Measurements from ENCODE around the gene EYA2.

The EYA2 gene

GRCh38 chr20:47201074-47201730 is 306.6 kb downstream of the EYA2 start:
- no peak overlapping the region for H3K27ac ChIP-seq
- TF ChIP-seq ZFX (IDR thresholded peaks at IDR 0.05) (no peak), CTCF (conservative IDR thresholded peaks at IDR 0.05) (no peak)

- no peak overlapping the region for H3K27ac ChIP-seq
- TF ChIP-seq CTCF (conservative IDR thresholded peaks at IDR 0.05) (no peak), ZFX (IDR thresholded peaks at IDR 0.05) (no peak)
Observed at GRCh38 chr20:47202733-47203667, 308.4 kb downstream of the EYA2 start.

GRCh38 chr20:47204008-47204849 is 309.6 kb downstream of the EYA2 start:
- no peak for TF ChIP-seq ZFX (IDR thresholded peaks at IDR 0.05)
- TF ChIP-seq CTCF (conservative IDR thresholded peaks at IDR 0.05): no peak
- H3K27ac ChIP-seq: peak overlapping the region; percentile 39

GRCh38 chr20:47204850-47205122 is 310.1 kb downstream of the EYA2 start:
- peak overlapping the region; percentile 39 for H3K27ac ChIP-seq

GRCh38 chr20:47205577-47206123 is 311.0 kb downstream of the EYA2 start:
- H3K27ac ChIP-seq: peak overlapping the region; percentile 39
- TF ChIP-seq CTCF (conservative IDR thresholded peaks at IDR 0.05): peak; percentile 95
- no peak for TF ChIP-seq ZFX (IDR thresholded peaks at IDR 0.05)

GRCh38 chr20:47206552-47206951 is 311.9 kb downstream of the EYA2 start:
- H3K27ac ChIP-seq: 0 out of 2 replicates have a peak overlapping the region, but pooled peaks have one; percentile 39

- no peak overlapping the region for H3K27ac ChIP-seq
- TF ChIP-seq ZFX (IDR thresholded peaks at IDR 0.05) (no peak), CTCF (conservative IDR thresholded peaks at IDR 0.05) (no peak)
Observed at GRCh38 chr20:47206962-47207641, 312.5 kb downstream of the EYA2 start.

Data from C4-2B (cell line).